Measurements from ENCODE around the gene SFMBT2.

The SFMBT2 gene

GRCh38 chr10:7410862-7411670 lies at the start of gene SFMBT2:
SFMBT2 (minus strand) TSS chr10:7411034; CDS start chr10:7381898, 29,136 bp downstream.
- no peak for DNase-seq (ENCODE audit: low read depth in 2 of 2)

GRCh38 chr10:7460006-7460405 lies 49.2 kb upstream of the SFMBT2 start:
- no peak for DNase-seq (ENCODE audit: low read depth in 2 of 2)

- DNase-seq (ENCODE audit: low read depth in 2 of 2) = no peak
Observed at GRCh38 chr10:7458556-7458955, 47.7 kb upstream of the SFMBT2 start.

GRCh38 chr10:7457478-7458316 lies 46.9 kb upstream of the SFMBT2 start:
- DNase-seq (ENCODE audit: low read depth in 2 of 2) = no peak

GRCh38 chr10:7449063-7449695 lies 38.3 kb upstream of the SFMBT2 start:
- DNase-seq (ENCODE audit: low read depth in 2 of 2) = no peak

GRCh38 chr10:7445474-7446185 lies 34.8 kb upstream of the SFMBT2 start:
- DNase-seq (ENCODE audit: low read depth in 2 of 2) = no peak

- no peak for DNase-seq (ENCODE audit: low read depth in 2 of 2)
Observed at GRCh38 chr10:7444551-7445121, 33.8 kb upstream of the SFMBT2 start.

- DNase-seq (ENCODE audit: low read depth in 2 of 2) = no peak
Observed at GRCh38 chr10:7443036-7443435, 32.2 kb upstream of the SFMBT2 start.

GRCh38 chr10:7441403-7442147 lies 30.7 kb upstream of the SFMBT2 start:
- no peak for DNase-seq (ENCODE audit: low read depth in 2 of 2)

GRCh38 chr10:7439696-7440095 lies 28.9 kb upstream of the SFMBT2 start:
- no peak for DNase-seq (ENCODE audit: low read depth in 2 of 2)

GRCh38 chr10:7438196-7438986 lies 27.6 kb upstream of the SFMBT2 start:
- DNase-seq (ENCODE audit: low read depth in 2 of 2) = no peak

GRCh38 chr10:7436490-7437100 lies 25.8 kb upstream of the SFMBT2 start:
- no peak for DNase-seq (ENCODE audit: low read depth in 2 of 2)

- DNase-seq (ENCODE audit: low read depth in 2 of 2) = no peak
Observed at GRCh38 chr10:7435674-7436073, 24.8 kb upstream of the SFMBT2 start.

- DNase-seq (ENCODE audit: low read depth in 2 of 2) = no peak
Observed at GRCh38 chr10:7434378-7434777, 23.5 kb upstream of the SFMBT2 start.

- DNase-seq (ENCODE audit: low read depth in 2 of 2) = no peak
Observed at GRCh38 chr10:7433861-7434260, 23.0 kb upstream of the SFMBT2 start.

GRCh38 chr10:7432884-7433726 lies 22.3 kb upstream of the SFMBT2 start:
- no peak for DNase-seq (ENCODE audit: low read depth in 2 of 2)

- no peak for DNase-seq (ENCODE audit: low read depth in 2 of 2)
Observed at GRCh38 chr10:7428673-7429350, 18.0 kb upstream of the SFMBT2 start.

GRCh38 chr10:7426349-7426748 lies 15.5 kb upstream of the SFMBT2 start:
- DNase-seq (ENCODE audit: low read depth in 2 of 2) = no peak
